DOHH2 (cell line): ENCODE results near the gene ETFDH.

Experiments used
- H3F3A ChIP-seq: fragments of 200-600 bp; sonication (generic), shearing (Covaris generic); 2 replicates; pipeline ENCODE4 v1.6.0; 2016; ENCODE audit warnings: antibody characterized with exemption, mild to moderate bottlenecking; ENCODE audit not compliant: control insufficient read depth, insufficient read depth
- H3K27ac ChIP-seq: fragments of 200-600 bp; sonication (generic); 2 replicates; pipeline ENCODE4 v1.5.1; 2014; ENCODE audit warnings: low read depth, mild to moderate bottlenecking, low read length, moderate library complexity
- H3K27me3 ChIP-seq: fragments of 200-600 bp; sonication (generic); 2 replicates; pipeline ENCODE4 v1.6.1; 2014; ENCODE audit warnings: mild to moderate bottlenecking, low read length, mixed read lengths; ENCODE audit not compliant: control insufficient read depth
- H3K36me3 ChIP-seq: fragments of 200-600 bp; sonication (generic); 2 replicates; pipeline ENCODE4 v1.6.1; 2014; ENCODE audit warnings: mild to moderate bottlenecking, low read length, moderate library complexity, mixed read lengths; ENCODE audit not compliant: control insufficient read depth
- H3K4me1 ChIP-seq: fragments of 200-600 bp; sonication (generic); 2 replicates; pipeline ENCODE4 v1.6.1; 2014; ENCODE audit warnings: mild to moderate bottlenecking, low read length, mixed read lengths; ENCODE audit not compliant: control insufficient read depth
- H3K4me2 ChIP-seq: fragments of 200-600 bp; sonication (generic); 2 replicates; pipeline ENCODE4 v1.6.0; 2014; ENCODE audit warnings: mild to moderate bottlenecking, low read length, moderate library complexity
- H3K4me3 ChIP-seq: fragments of 200-600 bp; sonication (generic); 2 replicates; pipeline ENCODE4 v1.5.1; 2014; ENCODE audit warnings: mild to moderate bottlenecking, low read length, mixed read lengths
- H3K79me2 ChIP-seq: fragments of 200-600 bp; sonication (generic); 2 replicates; pipeline ENCODE4 v1.6.1; 2014; ENCODE audit warnings: mild to moderate bottlenecking, low read length, mixed read lengths; ENCODE audit not compliant: control insufficient read depth
- H3K9me2 ChIP-seq: fragments of 200-600 bp; sonication (generic); replicated peaks from 2 replicates; pipeline ENCODE4 v1.6.1; 2014; ENCODE audit warnings: mild to moderate bottlenecking, low read length, mixed read lengths; ENCODE audit not compliant: control insufficient read depth
- H3K9me3 ChIP-seq: fragments of 200-600 bp; sonication (generic); 2 replicates; pipeline ENCODE4 v1.6.1; 2014; ENCODE audit warnings: antibody characterized with exemption, low read length, mixed read lengths; ENCODE audit not compliant: control insufficient read depth, insufficient read depth
- H4K20me1 ChIP-seq: fragments of 200-600 bp; sonication (generic); 2 replicates; pipeline ENCODE4 v1.6.0; 2014; ENCODE audit warnings: low read depth, mild to moderate bottlenecking, antibody characterized with exemption, low read length, moderate library complexity; ENCODE audit not compliant: control insufficient read depth, insufficient read depth
- CTCF ChIP-seq: fragments of 200-600 bp; sonication (generic); IDR thresholded peaks from one replicate; pipeline ENCODE4 v1.5.1; 2014; ENCODE audit warnings: antibody characterized with exemption, mild to moderate bottlenecking, low read depth, low read length; ENCODE audit not compliant: poor library complexity, severe bottlenecking
- EZH2phosphoT487 ChIP-seq: fragments of 200-600 bp; sonication (generic); IDR thresholded peaks from 2 replicates; pipeline ENCODE4 v1.6.1; 2017; ENCODE audit warnings: borderline replicate concordance, mild to moderate bottlenecking, antibody characterized with exemption, low read length, moderate library complexity, mixed read lengths

Gene ETFDH

GRCh38 chr4:158676076-158676475, 4.0 kb downstream of the ETFDH start:
- H3K4me2 ChIP-seq = no peak overlapping the region
- peaks cover 4% of the 10 kb centered on the region; the same call in 1 of the 2 replicates for H3K36me3 ChIP-seq
- no peaks in the 10 kb centered on the region for H3K9me2 ChIP-seq
- no peaks in the 10 kb centered on the region for H3F3A ChIP-seq
- H3K79me2 ChIP-seq = peaks cover 20% of the 10 kb centered on the region
- no peaks in the 10 kb centered on the region for H4K20me1 ChIP-seq
- no peaks in the 10 kb centered on the region for H3K27me3 ChIP-seq
- H3K27ac ChIP-seq = no peak overlapping the region
- H3K4me3 ChIP-seq = no peak overlapping the region
- TF ChIP-seq CTCF (no peak), EZH2phosphoT487 (no peak)
- H3K4me1 ChIP-seq = peaks cover 12% of the 10 kb centered on the region
- no peaks in the 10 kb centered on the region for H3K9me3 ChIP-seq

GRCh38 chr4:158678767-158679166, 6.7 kb downstream of the ETFDH start:
- Histone ChIP-seq H3K36me3 (no peaks in the 10 kb centered on the region), H3K79me2 (peaks cover 1% of the 10 kb centered on the region; the same call in 1 of the 2 replicates), H3K4me3 (no peak overlapping the region), H3K4me1 (peaks cover under 1% of the 10 kb centered on the region), H3K9me3 (no peaks in the 10 kb centered on the region), H3K27me3 (no peaks in the 10 kb centered on the region), H3K9me2 (no peaks in the 10 kb centered on the region), H4K20me1 (no peaks in the 10 kb centered on the region), H3F3A (no peaks in the 10 kb centered on the region), H3K4me2 (no peak overlapping the region), H3K27ac (no peak overlapping the region)
- TF ChIP-seq EZH2phosphoT487 (no peak), CTCF (no peak)

- no peak overlapping the region for H3K27ac ChIP-seq
- TF ChIP-seq CTCF = no peak
- no peak overlapping the region for H3K4me2 ChIP-seq
- H3K9me2 ChIP-seq = no peaks in the 10 kb centered on the region
- no peak overlapping the region for H3K4me3 ChIP-seq
- no peaks in the 10 kb centered on the region for H3K9me3 ChIP-seq
- H3K79me2 ChIP-seq = no peaks in the 10 kb centered on the region
- H4K20me1 ChIP-seq = no peaks in the 10 kb centered on the region
- H3K4me1 ChIP-seq = no peaks in the 10 kb centered on the region
- no peaks in the 10 kb centered on the region for H3F3A ChIP-seq
- no peaks in the 10 kb centered on the region for H3K27me3 ChIP-seq
- no peaks in the 10 kb centered on the region for H3K36me3 ChIP-seq
Observed at GRCh38 chr4:158681629-158682028, 9.5 kb downstream of the ETFDH start.

GRCh38 chr4:158682066-158682465, 10.0 kb downstream of the ETFDH start:
- H3K4me3 ChIP-seq = no peak overlapping the region
- H3F3A ChIP-seq = no peaks in the 10 kb centered on the region
- no peaks in the 10 kb centered on the region for H3K27me3 ChIP-seq
- H3K9me3 ChIP-seq = no peaks in the 10 kb centered on the region
- no peaks in the 10 kb centered on the region for H3K4me1 ChIP-seq
- no peaks in the 10 kb centered on the region for H3K36me3 ChIP-seq
- H3K4me2 ChIP-seq = no peak overlapping the region
- no peak overlapping the region for H3K27ac ChIP-seq
- H3K9me2 ChIP-seq = no peaks in the 10 kb centered on the region
- no peaks in the 10 kb centered on the region for H4K20me1 ChIP-seq
- H3K79me2 ChIP-seq = no peaks in the 10 kb centered on the region
- TF ChIP-seq EZH2phosphoT487 = no peak
